IMR-90 (cell line): ENCODE data around the gene DPY19L1. TPM values are rescaled to one million over a fixed set of nuclear protein-coding genes. Genes with fewer than 3 reads are reported as not detected.

ENCODE experiments used
- ATAC-seq: fragments of 200-7000 bp; cut with Tn5 transposase; 2 replicates; pipeline ENCODE4 v1.9.1; 2020; ENCODE audit warnings: low read depth, mild to moderate bottlenecking, moderate library complexity
- BruUV-seq: library from RNA; stranded (reverse); fragments of 400-500 nt; replicated peaks from 2 replicates; lab custom pipeline; 2021; lab: Mats Ljungman, UMichigan
- CTCF ChIA-PET: fragments of 300-600 bp; formaldehyde crosslinking; extraction: SDS; loops from one replicate; lab custom pipeline; 2021; ENCODE audit warnings: antibody characterized with exemption; lab: Yijun Ruan, JAX
- POLR2A ChIA-PET: fragments of 300-600 bp; sonication (Branson Sonifier 250); formaldehyde crosslinking; loops from one replicate; lab custom pipeline; 2022; ENCODE audit warnings: antibody characterized with exemption; ENCODE audit not compliant: unreplicated experiment; lab: Charles Lee
- DNase-seq: peaks from one replicate; pipeline ENCODE4 v3.0.0; 2013
- H2AFZ ChIP-seq: replicated peaks from 2 replicates; pipeline ENCODE3; 2013; ENCODE audit warnings: low read length, mild to moderate bottlenecking; ENCODE audit not compliant: poor library complexity
- H2AK5ac ChIP-seq: 2 replicates; pipeline ENCODE4 v1.6.1; 2013; ENCODE audit warnings: low read depth, low read length, inconsistent platforms
- H2AK9ac ChIP-seq: replicated peaks from 2 replicates; pipeline ENCODE3; 2013; ENCODE audit warnings: mild to moderate bottlenecking, low read depth, low read length, moderate library complexity; ENCODE audit not compliant: poor library complexity
- H2BK120ac ChIP-seq: 2 replicates; pipeline ENCODE4 v1.6.1; 2013; ENCODE audit warnings: low read depth, low read length, inconsistent platforms
- H2BK15ac ChIP-seq: 3 replicates; pipeline ENCODE4 v1.6.1; 2013; ENCODE audit warnings: low read depth, low read length, inconsistent platforms
- H2BK20ac ChIP-seq: 2 replicates; pipeline ENCODE4 v1.6.1; 2013; ENCODE audit warnings: low read depth, mild to moderate bottlenecking, inconsistent platforms, low read length, moderate library complexity
- H2BK5ac ChIP-seq: 2 replicates; pipeline ENCODE4 v1.6.1; 2013; ENCODE audit warnings: mild to moderate bottlenecking, low read depth, low read length, inconsistent platforms; ENCODE audit not compliant: poor library complexity, severe bottlenecking
- H3K14ac ChIP-seq: replicated peaks from 2 replicates; pipeline ENCODE4 v1.6.1; 2013; ENCODE audit warnings: low read depth, low read length, inconsistent platforms
- H3K18ac ChIP-seq: 2 replicates; pipeline ENCODE4 v1.6.1; 2013; ENCODE audit warnings: low read depth, low read length, control low read depth
- H3K23ac ChIP-seq: 2 replicates; pipeline ENCODE4 v1.6.1; 2013; ENCODE audit warnings: low read depth, low read length, inconsistent platforms
- H3K27ac ChIP-seq: 2 replicates; pipeline ENCODE4 v1.5.1; 2013; ENCODE audit warnings: mild to moderate bottlenecking, control low read depth, low read length; ENCODE audit not compliant: insufficient read depth
- H3K27me3 ChIP-seq: 2 replicates; pipeline ENCODE4 v1.6.1; 2013; ENCODE audit warnings: low read length; ENCODE audit not compliant: control insufficient read depth, insufficient read depth
- H3K36me3 ChIP-seq: 2 replicates; pipeline ENCODE4 v1.6.1; 2013; ENCODE audit warnings: low read length, mixed read lengths; ENCODE audit not compliant: control insufficient read depth, insufficient read depth
- H3K4ac ChIP-seq: 2 replicates; pipeline ENCODE4 v1.6.1; 2013; ENCODE audit warnings: low read depth, low read length, inconsistent platforms
- H3K4me1 ChIP-seq: 2 replicates; pipeline ENCODE4 v1.6.1; 2013; ENCODE audit warnings: low read length, mixed read lengths; ENCODE audit not compliant: control insufficient read depth, insufficient read depth
- H3K4me2 ChIP-seq: 2 replicates; pipeline ENCODE4 v1.6.1; 2013; ENCODE audit warnings: low read depth, mild to moderate bottlenecking, control low read depth, low read length, moderate library complexity
- H3K4me3 ChIP-seq: 2 replicates; pipeline ENCODE4 v1.5.1; 2013; ENCODE audit warnings: low read depth, mild to moderate bottlenecking, control low read depth, low read length, moderate library complexity; ENCODE audit not compliant: insufficient read depth
- H3K56ac ChIP-seq: 2 replicates; pipeline ENCODE4 v1.6.1; 2013; ENCODE audit warnings: low read length, inconsistent platforms; ENCODE audit not compliant: insufficient read depth; ENCODE audit errors: extremely low read depth
- H3K79me1 ChIP-seq, 2 experiments: 2 replicates each; pipeline ENCODE4 v1.6.1; 2013; ENCODE audit warnings: low read length in 2 of 2, inconsistent platforms in 1 of 2, low read depth in 1 of 2
- H3K9ac ChIP-seq: 2 replicates; pipeline ENCODE4 v1.6.1; 2013; ENCODE audit warnings: low read depth, low read length, control low read depth
- H3K9me1 ChIP-seq: 2 replicates; pipeline ENCODE4 v1.6.1; 2013; ENCODE audit warnings: low read length, inconsistent platforms; ENCODE audit not compliant: insufficient read depth
- H3K9me3 ChIP-seq: 2 replicates; pipeline ENCODE4 v1.6.1; 2013; ENCODE audit warnings: low read length; ENCODE audit not compliant: control insufficient read depth, insufficient read depth
- H4K20me1 ChIP-seq: 2 replicates; pipeline ENCODE4 v1.6.1; 2013; ENCODE audit warnings: low read length, inconsistent platforms; ENCODE audit not compliant: insufficient read depth
- H4K5ac ChIP-seq: 2 replicates; pipeline ENCODE4 v1.6.1; 2013; ENCODE audit warnings: mild to moderate bottlenecking, low read depth, low read length, control low read depth
- H4K8ac ChIP-seq, 2 experiments: 2 replicates each; pipeline ENCODE4 v1.6.1; 2013; ENCODE audit warnings: low read depth in 2 of 2, low read length in 2 of 2, control low read depth in 1 of 2, inconsistent platforms in 1 of 2
- H4K91ac ChIP-seq: 2 replicates; pipeline ENCODE4 v1.6.1; 2013; ENCODE audit warnings: low read depth, low read length, inconsistent platforms; ENCODE audit not compliant: insufficient read depth
- BHLHE40 ChIP-seq: fragments of 150-350 bp; IDR thresholded peaks from 2 replicates; pipeline ENCODE4 v1.6.1; 2016; ENCODE audit warnings: mild to moderate bottlenecking, low read depth, low read length
- CEBPB ChIP-seq: IDR thresholded peaks from 2 replicates; pipeline ENCODE4 v1.6.1; 2012; ENCODE audit warnings: low read depth, low read length, improper control_type of control experiment
- CHD1 ChIP-seq: IDR thresholded peaks from 2 replicates; pipeline ENCODE4 v1.6.1; 2012; ENCODE audit warnings: low read depth, low read length, improper control_type of control experiment
- ELK1 ChIP-seq: fragments of 150-350 bp; IDR thresholded peaks from 2 replicates; pipeline ENCODE4 v1.6.1; 2016; ENCODE audit warnings: low read depth, mild to moderate bottlenecking, low read length, moderate library complexity, borderline replicate concordance
- FOS ChIP-seq: fragments of 150-350 bp; IDR thresholded peaks from 2 replicates; pipeline ENCODE4 v1.6.1; 2016; ENCODE audit warnings: low read depth, low read length
- MAFK ChIP-seq: IDR thresholded peaks from 2 replicates; pipeline ENCODE4 v1.6.1; 2012; ENCODE audit warnings: low read depth, low read length, improper control_type of control experiment
- MAZ ChIP-seq: IDR thresholded peaks from 2 replicates; pipeline ENCODE4 v1.6.1; 2012; ENCODE audit warnings: low read depth, mild to moderate bottlenecking, low read length, improper control_type of control experiment, moderate library complexity, borderline replicate concordance
- MXI1 ChIP-seq: IDR thresholded peaks from 2 replicates; pipeline ENCODE4 v1.6.1; 2012; ENCODE audit warnings: low read depth, mild to moderate bottlenecking, low read length, moderate library complexity, borderline replicate concordance
- NFE2L2 ChIP-seq: fragments of 150-350 bp; IDR thresholded peaks from 2 replicates; pipeline ENCODE4 v1.6.1; 2016; ENCODE audit warnings: low read depth, mild to moderate bottlenecking, low read length
- POLR2A ChIP-seq: IDR thresholded peaks from 2 replicates; pipeline ENCODE4 v1.6.1; 2012; ENCODE audit warnings: mild to moderate bottlenecking, low read depth, low read length
- RAD21 ChIP-seq: IDR thresholded peaks from 2 replicates; pipeline ENCODE4 v1.6.1; 2012; ENCODE audit warnings: low read length, improper control_type of control experiment
- RCOR1 ChIP-seq: IDR thresholded peaks from 2 replicates; pipeline ENCODE4 v1.6.1; 2012; ENCODE audit warnings: mild to moderate bottlenecking, low read length, improper control_type of control experiment; ENCODE audit not compliant: insufficient replicate concordance
- RFX5 ChIP-seq: IDR thresholded peaks from 2 replicates; pipeline ENCODE4 v1.8.0; 2012; ENCODE audit warnings: low read depth, mild to moderate bottlenecking, low read length, moderate library complexity
- SMC3 ChIP-seq: fragments of 150-350 bp; IDR thresholded peaks from 2 replicates; pipeline ENCODE4 v1.6.1; 2016; ENCODE audit warnings: low read depth, mild to moderate bottlenecking, antibody characterized with exemption, low read length, moderate library complexity
- WGBS, 2 experiments: methylation state at CpG; one replicate each; pipeline versions ENCODE4 v1.1.5 to v1.1.7; 2013; ENCODE audit warnings: missing lambda C conversion rate in 2 of 2; ENCODE audit not compliant: insufficient read length in 1 of 2; ENCODE audit errors: extremely low coverage in 2 of 2; 5-methylcytosine and 5-hydroxymethylcytosine counted together
- dilution Hi-C: fragments of 300-500 bp; cut with HindIII; formaldehyde crosslinking; loops from one replicate; pipeline ENCODE4 v1.14.3; 2018; ENCODE audit warnings: low sequenced_read_pairs; ENCODE audit not compliant: unreplicated experiment
- in situ Hi-C: fragments of 300-500 bp; cut with MboI; formaldehyde crosslinking; loops from 3 replicates; pipeline ENCODE4 v1.14.3; 2019; ENCODE audit warnings: low sequenced_read_pairs, inconsistent platforms, mixed read lengths
- intact Hi-C: fragments of 100-400 bp; cut with micrococcal nuclease; formaldehyde crosslinking; loops from 2 replicates; pipeline ENCODE4 v1.10.0; 2022
- polyA plus RNA-seq, 3 experiments: library from polyadenylated mRNA; depleted of rRNA; stranded (reverse); fragments of >200 nt; gene quantifications; 2 replicates each; pipeline ENCODE4 v1.2.3, GENCODE V29; 2012; ENCODE audit warnings: low replicate concordance in 1 of 3
- total RNA-seq: library from RNA; depleted of rRNA; stranded (reverse); fragments of >200 nt; gene quantifications from 2 replicates; pipeline ENCODE4 v1.2.3, GENCODE V29; 2012
- TF ChIP-seq, protein P1 (sequence below): fragments of 150-350 bp; IDR thresholded peaks from 2 replicates; pipeline ENCODE4 v1.6.1; 2017; ENCODE audit warnings: mild to moderate bottlenecking, antibody characterized with exemption, low read length, low read depth
- TF ChIP-seq, protein P2 (sequence below): conservative IDR thresholded peaks from 2 replicates; pipeline ENCODE4 v1.5.1; 2012; ENCODE audit warnings: mild to moderate bottlenecking, low read depth, low read length, improper control_type of control experiment

DPY19L1 gene
- total and polyA plus RNA-seq, 2 of the 4 experiments (the other 2 are of a cell fraction), result 12.1 to 12.2 TPM

DNA sequence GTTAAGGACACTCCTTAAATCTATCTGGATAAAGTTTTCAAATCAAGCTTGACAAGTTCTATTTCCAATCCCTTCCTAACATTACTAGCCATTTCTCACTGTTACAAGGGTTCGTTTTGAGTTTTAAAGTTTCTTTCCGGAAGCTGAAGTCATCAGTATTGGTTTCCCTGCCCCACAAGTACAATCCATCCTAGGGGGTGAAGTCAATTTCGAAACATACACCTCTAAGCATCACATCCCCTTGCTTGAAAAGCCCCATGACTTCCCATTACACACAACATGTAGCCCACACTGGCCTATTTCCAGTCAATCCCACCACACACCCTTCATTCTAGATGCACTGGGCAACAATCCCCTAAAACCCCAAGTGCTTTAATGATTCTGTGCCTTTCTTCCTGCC is 13.0 kb downstream of the DPY19L1 start:
- Histone ChIP-seq H3K18ac (no peak overlapping the region), H4K91ac (no peak overlapping the region), H2AK9ac (no peak overlapping the region), H2BK120ac (no peak overlapping the region), H3K79me1 (peaks cover 16 to 19% of the 10 kb centered on the region in 2 experiments), H3K36me3 (no peaks in the 10 kb centered on the region), H3K9ac (no peak overlapping the region), H2BK20ac (no peak overlapping the region), H3K4me1 (0 out of 2 replicates have a peak, but pooled peaks cover 1% of the 10 kb centered on the region), H3K23ac (no peak overlapping the region), H3K27ac (no peak overlapping the region), H4K5ac (no peak overlapping the region), H2AK5ac (no peak overlapping the region), H2AFZ (no peak overlapping the region), H3K56ac (no peak overlapping the region), H2BK5ac (no peak overlapping the region), H3K9me1 (no peaks in the 10 kb centered on the region; the same call in 1 of the 2 replicates), H4K8ac (no peak overlapping the region), H2BK15ac (no peak overlapping the region), H3K4me3 (no peak overlapping the region), H4K20me1 (no peaks in the 10 kb centered on the region), H3K9me3 (no peaks in the 10 kb centered on the region), H3K4me2 (no peak overlapping the region), H3K4ac (no peak overlapping the region), H3K27me3 (no peaks in the 10 kb centered on the region), H3K14ac (no peak overlapping the region)
- no peak for ATAC-seq
- no TSS peak for BruUV-seq
- in situ Hi-C loops (no loop called here), intact Hi-C loops (no loop called here), dilution Hi-C loops (no loop called here)
- DNase-seq, result no peak
- ChIA-PET POLR2A (no interaction called here), CTCF (interaction anchor here (0.5 kb wide), 1 partner anchor 99 kb away, joined by 3 read pairs; no protein-coding TSS in a partner anchor)
- TF ChIP-seq, protein P1, sequence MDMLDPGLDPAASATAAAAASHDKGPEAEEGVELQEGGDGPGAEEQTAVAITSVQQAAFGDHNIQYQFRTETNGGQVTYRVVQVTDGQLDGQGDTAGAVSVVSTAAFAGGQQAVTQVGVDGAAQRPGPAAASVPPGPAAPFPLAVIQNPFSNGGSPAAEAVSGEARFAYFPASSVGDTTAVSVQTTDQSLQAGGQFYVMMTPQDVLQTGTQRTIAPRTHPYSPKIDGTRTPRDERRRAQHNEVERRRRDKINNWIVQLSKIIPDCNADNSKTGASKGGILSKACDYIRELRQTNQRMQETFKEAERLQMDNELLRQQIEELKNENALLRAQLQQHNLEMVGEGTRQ, result no peak
- TF ChIP-seq SMC3, result no peak
- no peak for TF ChIP-seq BHLHE40
- no peak for TF ChIP-seq FOS
- no peak for TF ChIP-seq CEBPB
- TF ChIP-seq RCOR1, result no peak
- no peak for TF ChIP-seq ELK1
- TF ChIP-seq POLR2A, result no peak
- TF ChIP-seq MXI1, result no peak
- TF ChIP-seq MAFK, result no peak
- no peak for TF ChIP-seq NFE2L2
- no peak for TF ChIP-seq MAZ
- no peak for TF ChIP-seq CHD1
- TF ChIP-seq, protein P2, sequence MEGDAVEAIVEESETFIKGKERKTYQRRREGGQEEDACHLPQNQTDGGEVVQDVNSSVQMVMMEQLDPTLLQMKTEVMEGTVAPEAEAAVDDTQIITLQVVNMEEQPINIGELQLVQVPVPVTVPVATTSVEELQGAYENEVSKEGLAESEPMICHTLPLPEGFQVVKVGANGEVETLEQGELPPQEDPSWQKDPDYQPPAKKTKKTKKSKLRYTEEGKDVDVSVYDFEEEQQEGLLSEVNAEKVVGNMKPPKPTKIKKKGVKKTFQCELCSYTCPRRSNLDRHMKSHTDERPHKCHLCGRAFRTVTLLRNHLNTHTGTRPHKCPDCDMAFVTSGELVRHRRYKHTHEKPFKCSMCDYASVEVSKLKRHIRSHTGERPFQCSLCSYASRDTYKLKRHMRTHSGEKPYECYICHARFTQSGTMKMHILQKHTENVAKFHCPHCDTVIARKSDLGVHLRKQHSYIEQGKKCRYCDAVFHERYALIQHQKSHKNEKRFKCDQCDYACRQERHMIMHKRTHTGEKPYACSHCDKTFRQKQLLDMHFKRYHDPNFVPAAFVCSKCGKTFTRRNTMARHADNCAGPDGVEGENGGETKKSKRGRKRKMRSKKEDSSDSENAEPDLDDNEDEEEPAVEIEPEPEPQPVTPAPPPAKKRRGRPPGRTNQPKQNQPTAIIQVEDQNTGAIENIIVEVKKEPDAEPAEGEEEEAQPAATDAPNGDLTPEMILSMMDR, result no peak
- TF ChIP-seq RFX5, result no peak
- no peak for TF ChIP-seq RAD21
- WGBS, 2 experiments, result no CpG with 5 or more reads among the region's 3 CpGs
